Neural cell (in vitro differentiated cells): ENCODE results near the gene ATP6AP2.
"Not testable (repeated sequence)": the region's sequence is repeated elsewhere in the genome, so short reads cannot be mapped to it uniquely, and the experiment has no call there.

Source experiments
- EP300 ChIP-seq: fragments of 450-650 bp; conservative IDR thresholded peaks from 2 replicates; pipeline ENCODE4 v1.6.1; 2014; ENCODE audit warnings: antibody characterized with exemption, mild to moderate bottlenecking, moderate library complexity; ENCODE audit not compliant: poor library complexity, severe bottlenecking
- EZH2 ChIP-seq: fragments of 200-600, 300-800 bp; shearing (Covaris generic), sonication (generic); IDR thresholded peaks from 2 replicates; pipeline ENCODE4 v1.6.1; 2014; ENCODE audit warnings: antibody characterized with exemption, low read length, borderline replicate concordance, mild to moderate bottlenecking; ENCODE audit not compliant: insufficient read depth, poor library complexity, severe bottlenecking
- MXI1 ChIP-seq: fragments of 450-650 bp; conservative IDR thresholded peaks from 2 replicates; pipeline ENCODE4 v1.6.1; 2014; ENCODE audit warnings: antibody characterized with exemption, mild to moderate bottlenecking; ENCODE audit not compliant: poor library complexity, severe bottlenecking
- POLR2AphosphoS5 ChIP-seq: IDR thresholded peaks from 2 replicates; pipeline ENCODE4 v1.6.1; 2012
- RAD21 ChIP-seq: fragments of 450-650 bp; conservative IDR thresholded peaks from 2 replicates; pipeline ENCODE4 v1.6.1; 2014; ENCODE audit warnings: antibody characterized with exemption, mild to moderate bottlenecking, moderate library complexity
- TAF1 ChIP-seq: IDR thresholded peaks from 2 replicates; pipeline ENCODE4 v1.6.1; 2012; ENCODE audit warnings: low read depth
- TF ChIP-seq, protein P1 (sequence below): fragments of 450-650 bp; IDR thresholded peaks from 2 replicates; pipeline ENCODE4 v1.5.1; 2014; ENCODE audit warnings: antibody characterized with exemption, mild to moderate bottlenecking, moderate library complexity; ENCODE audit not compliant: poor library complexity, severe bottlenecking
- TF ChIP-seq, protein P2 (sequence below): IDR thresholded peaks from 2 replicates; pipeline ENCODE4 v1.6.1; 2012; ENCODE audit warnings: borderline replicate concordance

DNA sequence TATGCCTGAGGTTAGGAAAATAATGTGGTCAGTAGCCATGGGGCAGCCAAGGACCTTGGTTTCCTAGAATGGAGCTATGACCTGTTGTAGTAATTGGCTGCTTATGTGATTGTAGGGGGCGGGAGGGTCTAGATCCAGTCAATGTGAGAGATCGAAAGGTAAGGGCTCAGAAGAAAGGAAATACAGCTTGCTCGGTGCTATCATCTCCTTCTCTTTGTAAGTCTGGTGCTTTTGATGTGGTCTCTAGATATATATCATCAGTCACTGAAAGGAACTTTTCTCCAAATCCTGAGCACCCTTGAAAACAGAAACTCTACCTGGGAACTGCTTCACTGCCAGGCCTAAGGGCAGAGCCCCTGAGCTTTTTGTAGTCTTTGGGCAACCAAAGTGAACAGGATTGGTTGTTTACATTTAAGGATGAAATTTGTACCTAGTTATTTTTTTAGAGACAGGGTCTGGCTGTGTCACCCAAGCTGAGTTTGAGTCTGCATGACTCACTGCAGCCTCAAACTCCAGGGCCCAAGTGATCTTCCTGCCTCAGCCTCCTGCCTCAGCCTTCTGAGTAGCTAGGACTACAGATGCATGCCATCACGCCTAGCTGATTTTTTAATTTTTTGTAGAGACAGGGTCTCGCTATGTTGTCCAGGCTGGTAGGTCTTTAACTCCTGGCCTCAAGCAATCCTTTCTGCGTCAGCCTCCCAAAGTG is 9.0 kb downstream of the ATP6AP2 start:
- TF ChIP-seq EP300, RAD21, POLR2AphosphoS5, EZH2, MXI1, TAF1: not testable (repeated sequence)
- TF ChIP-seq, protein P1, sequence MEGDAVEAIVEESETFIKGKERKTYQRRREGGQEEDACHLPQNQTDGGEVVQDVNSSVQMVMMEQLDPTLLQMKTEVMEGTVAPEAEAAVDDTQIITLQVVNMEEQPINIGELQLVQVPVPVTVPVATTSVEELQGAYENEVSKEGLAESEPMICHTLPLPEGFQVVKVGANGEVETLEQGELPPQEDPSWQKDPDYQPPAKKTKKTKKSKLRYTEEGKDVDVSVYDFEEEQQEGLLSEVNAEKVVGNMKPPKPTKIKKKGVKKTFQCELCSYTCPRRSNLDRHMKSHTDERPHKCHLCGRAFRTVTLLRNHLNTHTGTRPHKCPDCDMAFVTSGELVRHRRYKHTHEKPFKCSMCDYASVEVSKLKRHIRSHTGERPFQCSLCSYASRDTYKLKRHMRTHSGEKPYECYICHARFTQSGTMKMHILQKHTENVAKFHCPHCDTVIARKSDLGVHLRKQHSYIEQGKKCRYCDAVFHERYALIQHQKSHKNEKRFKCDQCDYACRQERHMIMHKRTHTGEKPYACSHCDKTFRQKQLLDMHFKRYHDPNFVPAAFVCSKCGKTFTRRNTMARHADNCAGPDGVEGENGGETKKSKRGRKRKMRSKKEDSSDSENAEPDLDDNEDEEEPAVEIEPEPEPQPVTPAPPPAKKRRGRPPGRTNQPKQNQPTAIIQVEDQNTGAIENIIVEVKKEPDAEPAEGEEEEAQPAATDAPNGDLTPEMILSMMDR, result not testable (repeated sequence)
- TF ChIP-seq, protein P2, sequence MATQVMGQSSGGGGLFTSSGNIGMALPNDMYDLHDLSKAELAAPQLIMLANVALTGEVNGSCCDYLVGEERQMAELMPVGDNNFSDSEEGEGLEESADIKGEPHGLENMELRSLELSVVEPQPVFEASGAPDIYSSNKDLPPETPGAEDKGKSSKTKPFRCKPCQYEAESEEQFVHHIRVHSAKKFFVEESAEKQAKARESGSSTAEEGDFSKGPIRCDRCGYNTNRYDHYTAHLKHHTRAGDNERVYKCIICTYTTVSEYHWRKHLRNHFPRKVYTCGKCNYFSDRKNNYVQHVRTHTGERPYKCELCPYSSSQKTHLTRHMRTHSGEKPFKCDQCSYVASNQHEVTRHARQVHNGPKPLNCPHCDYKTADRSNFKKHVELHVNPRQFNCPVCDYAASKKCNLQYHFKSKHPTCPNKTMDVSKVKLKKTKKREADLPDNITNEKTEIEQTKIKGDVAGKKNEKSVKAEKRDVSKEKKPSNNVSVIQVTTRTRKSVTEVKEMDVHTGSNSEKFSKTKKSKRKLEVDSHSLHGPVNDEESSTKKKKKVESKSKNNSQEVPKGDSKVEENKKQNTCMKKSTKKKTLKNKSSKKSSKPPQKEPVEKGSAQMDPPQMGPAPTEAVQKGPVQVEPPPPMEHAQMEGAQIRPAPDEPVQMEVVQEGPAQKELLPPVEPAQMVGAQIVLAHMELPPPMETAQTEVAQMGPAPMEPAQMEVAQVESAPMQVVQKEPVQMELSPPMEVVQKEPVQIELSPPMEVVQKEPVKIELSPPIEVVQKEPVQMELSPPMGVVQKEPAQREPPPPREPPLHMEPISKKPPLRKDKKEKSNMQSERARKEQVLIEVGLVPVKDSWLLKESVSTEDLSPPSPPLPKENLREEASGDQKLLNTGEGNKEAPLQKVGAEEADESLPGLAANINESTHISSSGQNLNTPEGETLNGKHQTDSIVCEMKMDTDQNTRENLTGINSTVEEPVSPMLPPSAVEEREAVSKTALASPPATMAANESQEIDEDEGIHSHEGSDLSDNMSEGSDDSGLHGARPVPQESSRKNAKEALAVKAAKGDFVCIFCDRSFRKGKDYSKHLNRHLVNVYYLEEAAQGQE, result not testable (repeated sequence)
